Fibroblast of lung (primary cell): ENCODE data around the gene C1QTNF3. TPM values are rescaled to one million over a fixed set of nuclear protein-coding genes. Genes with fewer than 3 reads are reported as not detected.
A peak's percentile ranks its signal among the peaks of the same experiment; 100 is the strongest.

Experiments
- DNase-seq, 2 donors: peaks; one replicate each; pipeline versions ENCODE4 v3.0.0 to v3.0.0-alpha.2; 2010; ENCODE audit warnings: low read depth in 2 of 2
- H2AFZ ChIP-seq: 2 replicates; pipeline ENCODE4 v1.5.1; 2012; ENCODE audit warnings: low read length, control low read depth, inconsistent platforms
- H3K27ac ChIP-seq: 2 replicates; pipeline ENCODE4 v1.5.1; 2011; ENCODE audit warnings: low read length, control low read depth; ENCODE audit not compliant: insufficient read depth
- H3K27me3 ChIP-seq: 2 replicates; pipeline ENCODE4 v1.5.1; 2011; ENCODE audit warnings: mild to moderate bottlenecking, low read length; ENCODE audit not compliant: control insufficient read depth, insufficient read depth
- H3K36me3 ChIP-seq: 2 replicates; pipeline ENCODE4 v1.5.1; 2011; ENCODE audit warnings: low read length; ENCODE audit not compliant: control insufficient read depth, insufficient read depth
- H3K4me1 ChIP-seq: 2 replicates; pipeline ENCODE4 v1.5.1; 2011; ENCODE audit warnings: low read length; ENCODE audit not compliant: control insufficient read depth, insufficient read depth; ENCODE audit errors: extremely low read depth
- H3K4me2 ChIP-seq: 2 replicates; pipeline ENCODE4 v1.5.1; 2011; ENCODE audit warnings: low read length, control low read depth; ENCODE audit not compliant: insufficient read depth; ENCODE audit errors: extremely low read depth
- H3K4me3 ChIP-seq, 4 experiments: fragments of 200-600 bp in 1 of 4; sonication (generic) in 1 of 4; replicated peaks in 1 of 4; 2 replicates each; pipeline ENCODE4 v1.5.1; 2011 to 2016; ENCODE audit warnings: low read length in 4 of 4, low read depth in 3 of 4, mild to moderate bottlenecking in 3 of 4, control low read depth in 2 of 4, inconsistent platforms in 1 of 4, mixed read lengths in 1 of 4; ENCODE audit not compliant: insufficient read depth in 1 of 4; ENCODE audit errors: control extremely low read depth in 1 of 4
- H3K79me2 ChIP-seq: 2 replicates; pipeline ENCODE4 v1.5.1; 2012; ENCODE audit warnings: mild to moderate bottlenecking, low read length, inconsistent platforms; ENCODE audit not compliant: control insufficient read depth, insufficient read depth
- H3K9ac ChIP-seq: 2 replicates; pipeline ENCODE4 v1.5.1; 2011; ENCODE audit warnings: mild to moderate bottlenecking, low read length, control low read depth; ENCODE audit not compliant: insufficient read depth
- H3K9me3 ChIP-seq: 2 replicates; pipeline ENCODE4 v1.5.1; 2012; ENCODE audit warnings: low read depth, low read length; ENCODE audit not compliant: control insufficient read depth, insufficient read depth
- H4K20me1 ChIP-seq: 2 replicates; pipeline ENCODE4 v1.5.1; 2011; ENCODE audit warnings: low read length; ENCODE audit not compliant: control insufficient read depth, insufficient read depth; ENCODE audit errors: extremely low read depth
- EZH2 ChIP-seq: IDR thresholded peaks from 2 replicates; pipeline ENCODE4 v1.5.1; 2012; ENCODE audit warnings: low read length, control low read depth, mild to moderate bottlenecking; ENCODE audit errors: missing control alignments
- polyA plus RNA-seq, 2 donors: library from polyadenylated mRNA; depleted of rRNA in 1 of 2; stranded (reverse) in 1 of 2; unstranded in 1 of 2; fragments of >200 nt; gene quantifications; 2 replicates each; pipeline ENCODE4 v1.2.1, GENCODE V29; 2011 to 2012; ENCODE audit warnings: missing spikeins in 1 of 2
- total RNA-seq: library from RNA; depleted of rRNA; stranded (reverse); fragments of >200 nt; gene quantifications from 2 replicates; pipeline ENCODE4 v1.2.1, GENCODE V29; 2014
- TF ChIP-seq, protein P1 (sequence below), 2 donors: IDR thresholded peaks in 1 of 2; conservative IDR thresholded peaks in 1 of 2; 1 replicate in 1 of 2; 2 replicates in 1 of 2; pipeline ENCODE4 v1.5.1; 2011 to 2012; ENCODE audit warnings: low read length in 2 of 2, control low read depth in 1 of 2, inconsistent platforms in 1 of 2, low read depth in 1 of 2, mild to moderate bottlenecking in 1 of 2

C1QTNF3 gene
- total and polyA plus RNA-seq, 2 donors (not counting 1 experiment from before 2014, with no cell fraction given): 0.68 to 1.2 TPM

DNA sequence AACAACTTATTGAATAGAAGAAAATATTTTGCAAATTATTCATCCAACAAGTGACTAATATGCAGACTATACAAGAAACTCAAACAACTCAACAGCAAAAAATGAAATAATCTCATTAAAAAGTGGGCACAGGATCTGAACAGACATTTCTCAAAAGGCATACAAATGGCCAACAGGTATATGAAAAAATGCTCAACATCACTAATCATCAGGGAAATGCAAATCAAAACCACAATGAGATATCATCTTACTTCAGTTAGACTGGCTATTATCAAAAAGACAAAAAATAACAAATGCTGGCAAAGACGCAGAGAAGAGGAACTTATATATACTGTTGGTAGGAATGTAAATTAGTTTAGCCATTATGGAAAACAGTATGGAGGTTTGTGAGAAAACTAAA is 33.4 kb downstream of the C1QTNF3 start:
- Histone ChIP-seq H2AFZ (no peak overlapping the region), H3K4me2 (no peak overlapping the region), H3K36me3 (no peaks in the 10 kb centered on the region), H3K27me3 (no peaks in the 10 kb centered on the region), H3K79me2 (no peaks in the 10 kb centered on the region), H3K27ac (no peak overlapping the region), H3K9ac (no peak overlapping the region), H4K20me1 (no peaks in the 10 kb centered on the region), H3K4me1 (peaks cover 4% of the 10 kb centered on the region), H3K9me3 (no peaks in the 10 kb centered on the region), H3K4me3 (no peak overlapping the region)
- no peak for DNase-seq
- TF ChIP-seq EZH2: no peak
- TF ChIP-seq, protein P1, sequence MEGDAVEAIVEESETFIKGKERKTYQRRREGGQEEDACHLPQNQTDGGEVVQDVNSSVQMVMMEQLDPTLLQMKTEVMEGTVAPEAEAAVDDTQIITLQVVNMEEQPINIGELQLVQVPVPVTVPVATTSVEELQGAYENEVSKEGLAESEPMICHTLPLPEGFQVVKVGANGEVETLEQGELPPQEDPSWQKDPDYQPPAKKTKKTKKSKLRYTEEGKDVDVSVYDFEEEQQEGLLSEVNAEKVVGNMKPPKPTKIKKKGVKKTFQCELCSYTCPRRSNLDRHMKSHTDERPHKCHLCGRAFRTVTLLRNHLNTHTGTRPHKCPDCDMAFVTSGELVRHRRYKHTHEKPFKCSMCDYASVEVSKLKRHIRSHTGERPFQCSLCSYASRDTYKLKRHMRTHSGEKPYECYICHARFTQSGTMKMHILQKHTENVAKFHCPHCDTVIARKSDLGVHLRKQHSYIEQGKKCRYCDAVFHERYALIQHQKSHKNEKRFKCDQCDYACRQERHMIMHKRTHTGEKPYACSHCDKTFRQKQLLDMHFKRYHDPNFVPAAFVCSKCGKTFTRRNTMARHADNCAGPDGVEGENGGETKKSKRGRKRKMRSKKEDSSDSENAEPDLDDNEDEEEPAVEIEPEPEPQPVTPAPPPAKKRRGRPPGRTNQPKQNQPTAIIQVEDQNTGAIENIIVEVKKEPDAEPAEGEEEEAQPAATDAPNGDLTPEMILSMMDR (conservative IDR thresholded peaks at IDR 0.05 in 1 of 2, IDR thresholded peaks at IDR 0.05 in 1 of 2; ENCODE audit: low read depth in 1 of 2, low read length in 2 of 2): no peak

DNA sequence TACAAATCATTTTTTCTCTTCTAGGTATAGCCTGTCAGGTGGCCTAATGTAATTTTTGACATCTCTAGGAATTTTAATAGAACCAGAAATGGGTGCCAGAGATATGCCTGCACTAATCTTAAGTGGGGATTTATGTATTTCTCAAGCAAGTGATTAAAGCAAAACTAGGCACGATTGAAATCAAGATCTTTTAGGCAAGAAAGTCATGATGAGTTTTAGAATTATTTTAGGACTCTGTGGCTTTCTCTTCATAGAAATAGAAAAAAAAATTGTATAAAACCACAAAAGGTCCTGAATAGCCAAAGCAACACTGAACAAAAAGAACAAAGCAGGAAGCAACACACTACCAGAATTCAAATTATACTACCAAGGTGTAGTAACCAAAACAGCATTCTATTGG is 34.2 kb downstream of the C1QTNF3 start:
- Histone ChIP-seq H3K79me2 (no peaks in the 10 kb centered on the region), H3K9me3 (no peaks in the 10 kb centered on the region), H2AFZ (peak overlapping the region; percentile 100), H3K4me1 (peaks cover 4% of the 10 kb centered on the region), H3K9ac (no peak overlapping the region), H3K36me3 (no peaks in the 10 kb centered on the region), H3K27ac (peak overlapping the region; percentile 84), H3K4me2 (peak overlapping the region; percentile 97), H4K20me1 (no peaks in the 10 kb centered on the region), H3K27me3 (no peaks in the 10 kb centered on the region), H3K4me3 (peak overlapping the region; percentile 71 to 93 (median 80))
- DNase-seq: no peak
- no peak for TF ChIP-seq EZH2
- TF ChIP-seq, protein P1 (conservative IDR thresholded peaks at IDR 0.05 in 1 of 2, IDR thresholded peaks at IDR 0.05 in 1 of 2; ENCODE audit: low read depth in 1 of 2, low read length in 2 of 2): no peak

- Histone ChIP-seq H3K9ac (peak within 1 kb of the TSS; percentile 41), H3K4me3 (peak within 1 kb of the TSS; percentile 71 to 93 (median 82)), H3K27ac (peak within 1 kb of the TSS; percentile 84), H3K9me3 (no peaks in the 10 kb centered on the region), H3K79me2 (no peaks in the 10 kb centered on the region), H2AFZ (peak within 1 kb of the TSS; percentile 100), H3K36me3 (peaks cover 3% of the 10 kb centered on the region), H3K27me3 (no peaks in the 10 kb centered on the region), H3K4me1 (peaks cover 4% of the 10 kb centered on the region), H3K4me2 (peak within 1 kb of the TSS; percentile 97), H4K20me1 (no peaks in the 10 kb centered on the region)
- TF ChIP-seq, protein P1 (conservative IDR thresholded peaks at IDR 0.05 in 1 of 2, IDR thresholded peaks at IDR 0.05 in 1 of 2; ENCODE audit: low read depth in 1 of 2, low read length in 2 of 2): peak in 1 of 2 donors; percentile 3
- no peak for TF ChIP-seq EZH2
- peak; percentile 92 to 94 for DNase-seq
Observed at GRCh38 chr5:34007621-34008600, 35.1 kb downstream of the C1QTNF3 start, which contains the start of gene AMACR. Gene AMACR, minus strand, starts transcription at chr5:34008050. Its CDS starts 31 bp downstream, at chr5:34008019.
